T47D (cell line): ENCODE data around the gene BTBD10.

Source experiments
- DNase-seq, 2 experiments: peaks; one replicate each; pipeline versions ENCODE4 v3.0.0 to v3.0.0-alpha.2; 2011 to 2012; ENCODE audit warnings: low read depth in 1 of 2, low spot score in 1 of 2
- JUND ChIP-seq: IDR thresholded peaks from 2 replicates; pipeline ENCODE4 v1.6.1; 2012; ENCODE audit warnings: low read depth
- in situ Hi-C: cut with HindIII; loops from 2 replicates; pipeline ENCODE4 v1.10.0; 2016; ENCODE audit warnings: low sequenced_read_pairs, low pct_unique_long_range_greater_than_20kb

The BTBD10 gene

GRCh38 chr11:13354335-13354734 lies 108.7 kb downstream of the BTBD10 start:
- no peak for TF ChIP-seq JUND
- peak in 1 of 2 experiments; percentile 46 for DNase-seq
- in situ Hi-C loops = no loop called here

GRCh38 chr11:13352711-13353110 lies 110.3 kb downstream of the BTBD10 start:
- DNase-seq = no peak
- no peak for TF ChIP-seq JUND
- in situ Hi-C loops = no loop called here

GRCh38 chr11:13349581-13349980 lies 113.4 kb downstream of the BTBD10 start:
- DNase-seq = no peak
- in situ Hi-C loops = no loop called here
- TF ChIP-seq JUND = no peak

GRCh38 chr11:13349046-13349445 lies 114.0 kb downstream of the BTBD10 start:
- no peak for DNase-seq
- in situ Hi-C loops = no loop called here
- no peak for TF ChIP-seq JUND

- in situ Hi-C loops = no loop called here
- no peak for TF ChIP-seq JUND
- no peak for DNase-seq
Observed at GRCh38 chr11:13348305-13348704, 114.7 kb downstream of the BTBD10 start.

- TF ChIP-seq JUND = no peak
- in situ Hi-C loops = no loop called here
- no peak for DNase-seq
Observed at GRCh38 chr11:13347901-13348300, 115.1 kb downstream of the BTBD10 start.

GRCh38 chr11:13346470-13346869 lies 116.6 kb downstream of the BTBD10 start:
- in situ Hi-C loops = no loop called here
- DNase-seq = no peak
- no peak for TF ChIP-seq JUND

GRCh38 chr11:13344818-13345217 lies 118.2 kb downstream of the BTBD10 start:
- TF ChIP-seq JUND = no peak
- DNase-seq = no peak
- in situ Hi-C loops = no loop called here

GRCh38 chr11:13343931-13344717 lies 118.9 kb downstream of the BTBD10 start:
- TF ChIP-seq JUND = no peak
- in situ Hi-C loops = no loop called here
- DNase-seq = peak; percentile 43 to 83

- TF ChIP-seq JUND = no peak
- in situ Hi-C loops = no loop called here
- DNase-seq = no peak
Observed at GRCh38 chr11:13343067-13343466, 120.0 kb downstream of the BTBD10 start.

- no peak for DNase-seq
- in situ Hi-C loops = no loop called here
- no peak for TF ChIP-seq JUND
Observed at GRCh38 chr11:13341026-13341425, 122.0 kb downstream of the BTBD10 start.

- no peak for DNase-seq
- TF ChIP-seq JUND = no peak
- in situ Hi-C loops = no loop called here
Observed at GRCh38 chr11:13339195-13340153, 123.5 kb downstream of the BTBD10 start.
